Type B pancreatic cell (in vitro differentiated cells): ENCODE data around the gene NUP205. TPM values are rescaled to one million over a fixed set of nuclear protein-coding genes. Genes with fewer than 3 reads are reported as not detected.

Experiments
- DNase-seq: peaks from one replicate; pipeline ENCODE4 v3.0.0; 2021; ENCODE audit warnings: mixed read lengths; ENCODE audit not compliant: unreplicated experiment; ENCODE audit errors: extremely low spot score
- H3K27ac Mint-ChIP-seq: 2 replicates; pipeline ENCODE4 v1.8.0; 2021; ENCODE audit warnings: mild to moderate bottlenecking, mixed read lengths
- H3K27me3 Mint-ChIP-seq: 2 replicates; pipeline ENCODE4 v1.8.0; 2021; ENCODE audit warnings: mixed read lengths
- H3K36me3 Mint-ChIP-seq: 2 replicates; pipeline ENCODE4 v1.8.0; 2021; ENCODE audit warnings: mixed read lengths
- H3K4me1 Mint-ChIP-seq: one replicate; pipeline ENCODE4 v1.8.0; 2021; ENCODE audit warnings: mixed read lengths; ENCODE audit not compliant: unreplicated experiment
- H3K4me3 Mint-ChIP-seq: 2 replicates; pipeline ENCODE4 v1.8.0; 2021; ENCODE audit warnings: mild to moderate bottlenecking, mixed read lengths
- H3K9me3 Mint-ChIP-seq: 2 replicates; pipeline ENCODE4 v1.8.0; 2021; ENCODE audit warnings: mixed read lengths
- CTCF ChIP-seq: fragments of 200-600 bp; sonication (generic); conservative IDR thresholded peaks from 2 replicates; pipeline ENCODE4 v1.5.0; 2021; ENCODE audit warnings: antibody characterized with exemption, mild to moderate bottlenecking
- total RNA-seq: library from RNA; stranded (reverse); gene quantifications from 2 replicates; pipeline ENCODE4 v1.2.1, GENCODE V29; 2021; ENCODE audit warnings: low replicate concordance

NUP205 gene
- total RNA-seq, 1 donor from 2014 or later, result 102 TPM

DNA sequence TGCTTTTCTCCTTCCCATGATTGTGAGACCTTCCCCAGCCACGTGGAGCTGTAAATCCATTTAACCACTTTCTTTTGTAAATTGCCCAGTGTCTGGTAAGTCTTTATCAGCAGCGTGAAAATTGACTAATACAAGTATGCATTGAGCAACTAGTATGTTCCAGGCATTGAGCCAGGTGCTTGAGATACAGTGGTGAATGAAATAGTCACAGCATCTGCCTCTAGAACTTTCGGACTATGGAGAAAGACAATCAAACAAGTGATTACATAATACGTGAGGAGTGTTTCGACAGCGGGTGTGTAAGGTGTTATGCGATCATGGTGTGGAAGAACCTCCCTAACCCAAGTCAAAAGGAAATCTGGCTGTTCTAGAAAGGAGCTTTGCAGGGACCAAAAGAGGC lies 21.6 kb upstream of the NUP205 start:
- Mint-ChIP-seq H3K36me3 (no peaks in the 10 kb centered on the region), H3K4me3 (no peak overlapping the region), H3K27me3 (peaks cover 4% of the 10 kb centered on the region), H3K9me3 (peaks cover 3% of the 10 kb centered on the region), H3K4me1 (no peaks in the 10 kb centered on the region), H3K27ac (no peak overlapping the region)
- DNase-seq, result no peak
- no peak for TF ChIP-seq CTCF

DNA sequence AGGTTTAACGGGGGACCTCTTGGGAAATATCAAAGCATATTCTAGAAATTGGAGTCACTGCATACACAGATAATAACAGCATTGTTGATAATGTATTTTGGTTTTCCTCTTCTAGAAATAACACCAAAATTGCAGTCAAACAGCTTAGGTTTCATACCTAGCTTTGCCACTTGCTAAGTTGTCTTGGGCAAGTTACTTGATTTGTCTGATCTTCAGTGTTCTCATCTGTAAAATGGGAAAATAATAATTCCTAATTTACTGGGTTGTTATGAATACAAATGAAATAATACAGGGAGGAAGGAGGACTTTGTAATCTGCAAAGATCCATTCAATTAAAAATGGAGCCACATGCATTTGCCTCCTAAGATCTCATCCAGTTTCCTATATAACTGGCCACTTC lies 20.3 kb upstream of the NUP205 start:
- H3K27me3 Mint-ChIP-seq, result no peaks in the 10 kb centered on the region
- no peak overlapping the region for H3K27ac Mint-ChIP-seq
- TF ChIP-seq CTCF, result no peak
- no peaks in the 10 kb centered on the region for H3K36me3 Mint-ChIP-seq
- no peak overlapping the region for H3K4me3 Mint-ChIP-seq
- no peaks in the 10 kb centered on the region for H3K4me1 Mint-ChIP-seq
- H3K9me3 Mint-ChIP-seq, result peaks cover 3% of the 10 kb centered on the region
- DNase-seq, result no peak

DNA sequence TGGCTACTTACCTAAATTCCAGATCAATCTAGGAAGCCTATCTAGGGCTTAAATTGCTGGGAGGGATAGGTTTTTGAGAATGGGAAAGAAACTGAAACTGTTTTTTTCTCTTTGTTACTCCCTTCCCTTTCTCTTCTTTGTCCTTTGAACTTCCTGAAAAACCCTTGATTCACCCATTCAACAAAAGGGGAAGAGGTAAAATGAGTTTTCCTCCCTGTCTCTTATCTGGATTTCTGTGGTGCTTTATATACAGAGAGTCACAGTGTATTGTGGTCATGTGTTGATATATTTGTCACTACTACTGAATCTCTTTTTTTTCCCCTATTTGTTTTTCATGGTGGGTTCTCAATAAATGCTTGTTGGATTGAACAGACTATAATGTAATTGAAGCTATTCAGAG lies 19.8 kb upstream of the NUP205 start:
- TF ChIP-seq CTCF, result no peak
- Mint-ChIP-seq H3K36me3 (no peaks in the 10 kb centered on the region), H3K9me3 (peaks cover 3% of the 10 kb centered on the region), H3K4me1 (no peaks in the 10 kb centered on the region), H3K27ac (no peak overlapping the region), H3K27me3 (no peaks in the 10 kb centered on the region), H3K4me3 (no peak overlapping the region)
- DNase-seq, result no peak

DNA sequence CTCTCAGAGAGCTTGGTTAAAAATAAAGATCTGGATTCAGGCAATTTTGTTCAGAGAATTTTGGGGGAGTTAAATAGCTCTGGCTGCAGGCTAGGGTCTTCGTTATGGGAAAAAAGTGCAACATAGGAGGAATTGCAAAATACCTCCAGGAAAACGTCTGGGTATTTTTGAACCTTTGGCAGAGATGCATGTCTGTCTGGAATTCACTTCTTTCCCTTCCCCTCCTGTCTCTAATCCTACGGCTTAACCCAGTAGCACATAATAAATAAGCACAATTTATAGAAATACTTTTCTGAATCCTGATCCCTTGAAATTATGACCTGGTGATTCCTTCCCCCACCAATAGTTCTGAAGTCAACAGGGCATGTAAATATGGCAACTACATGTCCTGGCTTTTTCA lies 19.3 kb upstream of the NUP205 start:
- Mint-ChIP-seq H3K27ac (no peak overlapping the region), H3K36me3 (no peaks in the 10 kb centered on the region), H3K27me3 (no peaks in the 10 kb centered on the region), H3K9me3 (peaks cover 3% of the 10 kb centered on the region), H3K4me1 (no peaks in the 10 kb centered on the region), H3K4me3 (no peak overlapping the region)
- DNase-seq, result no peak
- no peak for TF ChIP-seq CTCF

DNA sequence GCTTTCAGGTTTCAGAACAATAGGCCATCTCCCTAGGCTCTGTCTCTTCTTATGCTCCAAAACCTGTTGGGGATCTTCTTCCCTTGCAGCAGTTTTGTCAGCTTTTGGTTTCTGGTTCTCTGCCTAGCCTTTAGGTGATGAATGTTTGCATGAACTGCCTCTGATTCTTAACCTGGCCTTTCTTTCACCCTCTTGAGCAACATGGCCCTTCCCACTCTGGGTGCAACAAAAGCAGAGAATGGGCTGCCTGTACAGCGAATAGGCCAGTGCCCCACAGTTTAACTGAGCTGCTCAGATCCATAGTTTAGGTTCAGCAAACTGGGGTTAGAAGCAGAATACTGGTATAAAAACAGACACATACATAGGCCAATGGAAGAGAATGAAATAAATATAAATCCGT lies 18.1 kb upstream of the NUP205 start:
- Mint-ChIP-seq H3K27me3 (no peaks in the 10 kb centered on the region), H3K9me3 (peaks cover 3% of the 10 kb centered on the region), H3K27ac (no peak overlapping the region), H3K4me1 (no peaks in the 10 kb centered on the region), H3K36me3 (no peaks in the 10 kb centered on the region), H3K4me3 (no peak overlapping the region)
- no peak for TF ChIP-seq CTCF
- no peak for DNase-seq

GRCh38 chr7:135541029-135541428 lies 16.7 kb upstream of the NUP205 start:
- Mint-ChIP-seq H3K27ac (no peak overlapping the region), H3K27me3 (no peaks in the 10 kb centered on the region), H3K4me3 (no peak overlapping the region), H3K9me3 (peaks cover 2% of the 10 kb centered on the region), H3K36me3 (no peaks in the 10 kb centered on the region), H3K4me1 (no peaks in the 10 kb centered on the region)
- TF ChIP-seq CTCF, result no peak
- no peak for DNase-seq
